Activated B cell treated with CpG ODN at 0.5 μM for 24 hours (primary cell): ENCODE measurements around the gene CLCF1. TPM values are rescaled to one million over a fixed set of nuclear protein-coding genes. Genes with fewer than 3 reads are reported as not detected.

Source experiments
- ATAC-seq: fragments of 200-7000 bp; cut with Tn5 transposase; one replicate; pipeline ENCODE4 v1.10.0; 2021; ENCODE audit warnings: low read depth, mild to moderate bottlenecking, moderate library complexity
- CTCF ChIA-PET: fragments of 350-600 bp; sonication (Branson Sonifier 250); formaldehyde crosslinking; loops from one replicate; lab custom pipeline; 2021; ENCODE audit warnings: antibody characterized with exemption; lab: Charles Lee
- POLR2A ChIA-PET: fragments of 350-600 bp; sonication (Branson Sonifier 250); formaldehyde crosslinking; loops from one replicate; lab custom pipeline; 2021; ENCODE audit warnings: antibody characterized with exemption; lab: Charles Lee
- DNase-seq: peaks from one replicate; pipeline ENCODE4 v3.0.0; 2022
- H3K27ac Mint-ChIP-seq: one replicate; pipeline ENCODE4 v1.8.0; 2020; ENCODE audit warnings: mixed read lengths
- H3K27me3 Mint-ChIP-seq: one replicate; pipeline ENCODE4 v1.8.0; 2021; ENCODE audit warnings: mixed read lengths
- H3K36me3 Mint-ChIP-seq: one replicate; pipeline ENCODE4 v1.8.0; 2021; ENCODE audit warnings: low read depth, mixed read lengths
- H3K4me1 Mint-ChIP-seq: one replicate; pipeline ENCODE4 v1.8.0; 2021; ENCODE audit warnings: mixed read lengths
- H3K4me3 Mint-ChIP-seq: one replicate; pipeline ENCODE4 v1.8.0; 2020; ENCODE audit warnings: mild to moderate bottlenecking, mixed read lengths
- H3K9me3 Mint-ChIP-seq: one replicate; pipeline ENCODE4 v1.8.0; 2020; ENCODE audit warnings: mixed read lengths
- CTCF ChIP-seq: fragments of 200-600 bp; IDR thresholded peaks from one replicate; pipeline ENCODE4 v1.8.0; 2022; ENCODE audit warnings: antibody characterized with exemption, mild to moderate bottlenecking
- intact Hi-C: fragments of 100-400 bp; cut with micrococcal nuclease; formaldehyde crosslinking; loops from one replicate; pipeline ENCODE4 v1.15.1; 2024
- total RNA-seq: library from RNA; stranded (reverse); gene quantifications from 2 replicates; pipeline ENCODE4 v1.2.3, GENCODE V29; 2022

The CLCF1 gene
- total RNA-seq, 1 donor from 2014 or later, result 30.7 TPM

GRCh38 chr11:67420147-67420645 is 46.8 kb upstream of the CLCF1 start:
- intact Hi-C loops, result loop anchor here (2.0 kb wide), 1 partner anchor 17 kb away; the partner anchor contains the start of gene PTPRCAP
- ATAC-seq (no peak), DNase-seq (no peak)
- peak overlapping the region; percentile 83 for H3K27ac Mint-ChIP-seq
- POLR2A ChIA-PET, result interaction anchor here (0.6 to 13.9 kb wide), 18 partner anchors 9 to 68 kb away, joined by 4 to 404 read pairs (median 17); partner anchors contain the start of genes CORO1B, POLD4, PPP1CA and PTPRCAP
- H3K4me1 Mint-ChIP-seq, result peaks cover 53% of the 10 kb centered on the region
- no peaks in the 10 kb centered on the region for H3K9me3 Mint-ChIP-seq
- TF ChIP-seq CTCF, result no peak
- CTCF ChIA-PET, result interaction anchor here (1.0 to 5.0 kb wide), 3 partner anchors 8 to 17 kb away, joined by 3 to 53 read pairs (median 3); partner anchors contain the start of genes PPP1CA and TBC1D10C
- no peaks in the 10 kb centered on the region for H3K36me3 Mint-ChIP-seq
- H3K27me3 Mint-ChIP-seq, result no peaks in the 10 kb centered on the region
- peak overlapping the region; percentile 79 for H3K4me3 Mint-ChIP-seq

GRCh38 chr11:67419325-67420049 is 46.1 kb upstream of the CLCF1 start:
- Mint-ChIP-seq H3K9me3 (no peaks in the 10 kb centered on the region), H3K27me3 (no peaks in the 10 kb centered on the region), H3K27ac (peak overlapping the region; percentile 83), H3K36me3 (no peaks in the 10 kb centered on the region), H3K4me3 (peak overlapping the region; percentile 79), H3K4me1 (peaks cover 58% of the 10 kb centered on the region)
- POLR2A ChIA-PET, result interaction anchor here (0.5 to 13.9 kb wide), 26 partner anchors 8 to 227 kb away, joined by 3 to 404 read pairs (median 8); partner anchors contain the start of genes AIP, CABP4, CLCF1 and CORO1B
- intact Hi-C loops, result loop anchor here (1.0 to 2.0 kb wide), 3 partner anchors 9 to 17 kb away; partner anchors contain the start of genes PTPRCAP and RPS6KB2
- no peak for DNase-seq
- TF ChIP-seq CTCF, result no peak
- no peak for ATAC-seq
- CTCF ChIA-PET, result interaction anchor here (0.9 to 5.0 kb wide), 4 partner anchors 16 to 68 kb away, joined by 3 to 53 read pairs (median 3); partner anchors contain the start of genes PPP1CA and TBC1D10C

DNA sequence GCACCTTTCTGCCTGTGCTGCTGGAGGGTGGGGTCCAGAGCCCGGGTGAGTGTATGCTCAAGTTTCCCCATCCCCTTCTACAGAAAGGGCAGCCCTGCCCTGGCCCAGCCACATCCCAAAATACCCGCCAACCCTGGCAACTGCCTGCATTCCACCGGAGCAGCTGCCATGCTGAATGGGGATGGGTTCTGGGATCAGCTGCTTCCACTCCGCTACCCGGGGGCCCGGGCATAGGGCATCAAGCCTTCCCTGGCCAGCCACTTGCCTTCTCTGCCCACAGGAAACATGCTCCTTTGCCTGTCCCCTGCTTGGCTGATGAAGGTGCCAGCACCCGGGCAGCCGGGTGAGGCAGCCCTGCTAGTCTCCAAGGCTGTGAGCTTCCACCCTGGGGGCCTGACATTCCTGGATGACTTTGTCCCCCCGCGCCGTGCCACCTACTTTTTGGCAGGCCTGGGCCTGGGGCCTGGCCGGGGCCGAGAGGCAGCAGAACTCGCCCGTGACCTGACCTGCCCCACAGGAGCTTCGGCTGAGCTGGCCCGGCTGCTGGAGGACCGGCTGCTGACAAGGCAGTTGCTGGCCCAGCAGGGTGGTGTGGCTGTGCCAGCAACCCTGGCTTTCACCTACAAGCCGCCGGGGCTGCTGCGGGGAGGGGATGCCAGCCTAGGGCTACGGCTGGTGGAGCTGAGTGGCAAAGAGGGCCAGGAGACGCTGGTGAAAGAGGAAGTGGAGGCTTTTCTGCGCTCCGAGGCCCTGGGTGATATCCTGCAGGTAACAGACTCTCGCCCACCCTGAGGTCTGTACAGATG is 45.3 kb upstream of the CLCF1 start:
- peak overlapping the region; percentile 68 for H3K4me3 Mint-ChIP-seq
- no peak for TF ChIP-seq CTCF
- ATAC-seq (peak; percentile 45), DNase-seq (peak; percentile 61)
- peaks cover 61% of the 10 kb centered on the region for H3K4me1 Mint-ChIP-seq
- peak overlapping the region; percentile 83 for H3K27ac Mint-ChIP-seq
- H3K36me3 Mint-ChIP-seq, result no peaks in the 10 kb centered on the region
- CTCF ChIA-PET, result interaction anchor here (0.9 to 5.0 kb wide), 7 partner anchors 12 to 67 kb away, joined by 3 to 53 read pairs (median 3); partner anchors contain the start of genes PPP1CA, PTPRCAP and TBC1D10C
- no peaks in the 10 kb centered on the region for H3K27me3 Mint-ChIP-seq
- intact Hi-C loops, result loop anchor here (1.0 kb wide), 2 partner anchors 8 to 10 kb away; partner anchors contain the start of gene RPS6KB2
- H3K9me3 Mint-ChIP-seq, result no peaks in the 10 kb centered on the region
- POLR2A ChIA-PET, result interaction anchor here (0.5 to 13.9 kb wide), 27 partner anchors 7 to 387 kb away, joined by 3 to 404 read pairs (median 5); partner anchors contain the start of genes AIP, CABP2, CABP4 and CDK2AP2

GRCh38 chr11:67417425-67417824 is 44.0 kb upstream of the CLCF1 start:
- Mint-ChIP-seq H3K9me3 (no peaks in the 10 kb centered on the region), H3K27me3 (no peaks in the 10 kb centered on the region), H3K27ac (peak overlapping the region; percentile 90), H3K4me1 (peaks cover 69% of the 10 kb centered on the region), H3K4me3 (no peak overlapping the region), H3K36me3 (no peaks in the 10 kb centered on the region)
- TF ChIP-seq CTCF, result no peak
- intact Hi-C loops, result no loop called here
- ATAC-seq, result no peak
- no peak for DNase-seq
- CTCF ChIA-PET, result interaction anchor here (1.4 to 5.0 kb wide), 4 partner anchors 10 to 35 kb away, joined by 3 to 53 read pairs (median 4); partner anchors contain the start of genes PPP1CA, PTPRCAP and TBC1D10C
- POLR2A ChIA-PET, result interaction anchor here (0.6 to 13.9 kb wide), 16 partner anchors 9 to 389 kb away, joined by 3 to 404 read pairs (median 8); partner anchors contain the start of genes AIP, CDK2AP2, GSTP1 and PITPNM1
